Activated CD8-positive, alpha-beta memory T cell treated with anti-CD3 and anti-CD28 coated beads, Interleukin-2, amount 10 ng/mL, durations not matched to agents 7 days and 5 days (primary cell): ENCODE measurements around the gene CDH4. TPM values are rescaled to one million over a fixed set of nuclear protein-coding genes. Genes with fewer than 3 reads are reported as not detected.

Experiments used
- ATAC-seq: fragments of 150-1000 bp; cut with Tn5 transposase; one replicate; pipeline ENCODE4 v1.10.0; 2021; ENCODE audit warnings: moderate library complexity
- CTCF ChIA-PET: fragments of 350-600 bp; sonication (Branson Sonifier 250); formaldehyde crosslinking; loops from one replicate; lab custom pipeline; 2021; ENCODE audit warnings: antibody characterized with exemption; lab: Charles Lee
- DNase-seq: peaks from one replicate; pipeline ENCODE4 v3.0.0-alpha.2; 2020
- H3K27ac Mint-ChIP-seq: one replicate; pipeline ENCODE4 v1.8.0; 2021; ENCODE audit warnings: mild to moderate bottlenecking, mixed read lengths
- H3K27me3 Mint-ChIP-seq: one replicate; pipeline ENCODE4 v1.8.0; 2021; ENCODE audit warnings: mixed read lengths
- H3K36me3 Mint-ChIP-seq: one replicate; pipeline ENCODE4 v1.8.0; 2021; ENCODE audit warnings: mild to moderate bottlenecking, mixed read lengths
- H3K4me1 Mint-ChIP-seq: one replicate; pipeline ENCODE4 v1.8.0; 2021; ENCODE audit warnings: mixed read lengths
- H3K4me3 Mint-ChIP-seq: one replicate; pipeline ENCODE4 v1.8.0; 2021; ENCODE audit warnings: mild to moderate bottlenecking, moderate library complexity, mixed read lengths
- H3K9me3 Mint-ChIP-seq: one replicate; pipeline ENCODE4 v1.8.0; 2022; ENCODE audit warnings: low read depth, mixed read lengths
- total RNA-seq, 2 experiments: library from RNA; stranded (reverse); gene quantifications; one replicate each; pipeline ENCODE4 v1.2.3, GENCODE V29; 2021

The CDH4 gene
- total RNA-seq, 2 experiments from 2014 or later, result 0.02 TPM; not detected in 1

DNA sequence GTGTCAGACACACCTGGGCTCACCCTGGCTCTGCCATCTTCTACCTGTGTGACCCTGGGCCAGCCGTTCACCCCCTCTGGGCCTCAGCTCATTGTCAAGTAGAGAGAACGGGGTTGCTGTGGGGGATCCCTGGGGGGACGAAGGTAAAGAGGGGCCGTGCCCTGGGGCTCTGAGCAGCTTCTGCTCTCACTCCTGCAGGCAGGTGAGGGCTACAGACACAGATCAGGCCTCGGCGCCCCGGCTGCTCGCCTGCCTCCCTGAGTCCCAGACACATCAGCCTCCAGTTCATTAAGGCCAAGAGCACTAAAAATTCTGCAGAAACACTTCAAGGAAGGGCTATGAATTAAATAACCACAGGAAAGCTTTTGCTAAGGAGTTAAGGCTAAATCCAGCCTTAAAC, 394.4 kb downstream of the CDH4 start:
- CTCF ChIA-PET, result no interaction called here
- DNase-seq (no peak), ATAC-seq (no peak)
- no peaks in the 10 kb centered on the region for H3K36me3 Mint-ChIP-seq
- H3K9me3 Mint-ChIP-seq, result no peaks in the 10 kb centered on the region
- no peaks in the 10 kb centered on the region for H3K27me3 Mint-ChIP-seq
- H3K4me1 Mint-ChIP-seq, result peaks cover 3% of the 10 kb centered on the region
- no peak overlapping the region for H3K27ac Mint-ChIP-seq
- no peak overlapping the region for H3K4me3 Mint-ChIP-seq

DNA sequence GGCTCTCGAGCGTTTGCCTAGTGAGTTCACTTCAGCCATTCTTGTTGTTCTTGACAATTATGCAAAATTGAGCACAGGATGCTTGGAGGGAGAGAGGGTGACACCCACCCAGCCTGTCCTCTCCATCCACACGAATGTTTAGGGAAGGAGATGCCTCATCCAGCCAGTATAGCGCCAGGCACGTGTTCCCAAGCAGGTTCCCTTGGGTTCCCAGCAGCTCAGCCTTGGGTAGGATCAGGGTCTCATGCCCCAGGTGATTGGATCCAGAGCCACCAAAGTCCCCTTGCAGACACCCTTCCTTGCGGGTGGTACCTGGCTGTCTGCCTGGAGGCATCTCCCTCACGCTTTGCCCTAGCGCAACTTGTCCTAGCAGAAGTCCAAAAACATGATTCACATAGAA, 394.9 kb downstream of the CDH4 start:
- CTCF ChIA-PET, result no interaction called here
- no peak overlapping the region for H3K4me3 Mint-ChIP-seq
- peaks cover 3% of the 10 kb centered on the region for H3K4me1 Mint-ChIP-seq
- no peak for ATAC-seq
- no peak for DNase-seq
- H3K27me3 Mint-ChIP-seq, result no peaks in the 10 kb centered on the region
- no peaks in the 10 kb centered on the region for H3K9me3 Mint-ChIP-seq
- no peaks in the 10 kb centered on the region for H3K36me3 Mint-ChIP-seq
- no peak overlapping the region for H3K27ac Mint-ChIP-seq

DNA sequence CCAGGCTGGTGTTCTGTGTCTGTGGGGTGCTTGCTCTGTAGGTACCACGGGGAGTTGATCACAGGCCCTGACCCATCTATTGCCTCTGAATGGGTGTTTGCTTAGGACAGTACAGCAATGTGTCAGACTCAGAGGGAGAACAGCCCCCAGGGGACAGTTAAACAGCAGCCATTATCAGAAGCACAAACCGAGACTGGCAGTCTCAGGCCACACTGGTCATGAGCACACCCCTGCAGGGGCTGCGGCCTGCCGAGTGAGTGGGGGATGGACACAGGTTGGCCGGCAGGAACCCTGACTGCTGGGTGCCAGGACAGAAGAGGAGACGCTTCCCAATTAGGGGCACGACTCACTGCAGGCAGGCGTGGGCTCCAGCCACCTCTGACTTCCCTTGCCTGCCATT, 395.6 kb downstream of the CDH4 start:
- ATAC-seq, result no peak
- Mint-ChIP-seq H3K4me1 (peaks cover 3% of the 10 kb centered on the region), H3K9me3 (no peaks in the 10 kb centered on the region), H3K4me3 (no peak overlapping the region), H3K36me3 (no peaks in the 10 kb centered on the region), H3K27ac (no peak overlapping the region), H3K27me3 (no peaks in the 10 kb centered on the region)
- CTCF ChIA-PET, result no interaction called here
- DNase-seq, result no peak

DNA sequence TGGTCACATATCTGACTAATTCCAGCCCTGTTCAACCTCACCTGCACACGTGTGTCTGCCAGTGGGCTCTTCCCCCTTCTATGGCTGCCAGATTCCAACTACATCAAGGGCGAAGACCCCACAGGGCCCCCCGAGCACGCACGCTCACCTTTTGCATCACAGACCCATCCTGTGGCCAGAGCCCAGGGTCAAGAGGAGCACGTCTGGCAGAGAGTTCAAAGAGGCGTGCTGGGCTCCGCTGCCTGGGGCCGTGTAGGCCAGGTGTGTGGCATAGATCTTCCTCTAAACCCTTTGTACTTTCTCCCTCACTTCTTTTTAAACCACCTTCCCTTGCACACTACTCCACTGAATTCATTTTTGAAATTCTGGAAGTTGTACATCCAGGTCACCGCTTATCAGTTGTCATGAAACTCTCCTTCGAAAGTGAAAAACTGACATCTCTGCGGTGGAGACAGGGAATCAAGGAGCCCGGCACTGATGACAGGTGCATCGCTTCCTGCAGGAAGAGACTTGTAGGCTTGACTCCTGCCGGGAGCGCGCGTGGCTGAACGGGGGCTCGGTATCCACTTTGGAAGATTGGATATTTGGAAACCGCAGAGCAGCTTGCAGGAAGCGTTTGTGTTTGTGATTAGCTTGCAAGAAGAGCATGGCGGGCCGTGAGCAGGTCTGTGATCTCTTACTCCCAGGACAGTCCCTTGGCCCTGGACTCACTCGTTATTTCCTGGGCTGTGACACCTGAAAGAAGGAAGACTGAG, 397.2 kb downstream of the CDH4 start:
- ATAC-seq, result no peak
- no peaks in the 10 kb centered on the region for H3K27me3 Mint-ChIP-seq
- no peak overlapping the region for H3K27ac Mint-ChIP-seq
- DNase-seq, result no peak
- no peaks in the 10 kb centered on the region for H3K4me1 Mint-ChIP-seq
- H3K36me3 Mint-ChIP-seq, result no peaks in the 10 kb centered on the region
- CTCF ChIA-PET, result no interaction called here
- no peaks in the 10 kb centered on the region for H3K9me3 Mint-ChIP-seq
- no peak overlapping the region for H3K4me3 Mint-ChIP-seq

DNA sequence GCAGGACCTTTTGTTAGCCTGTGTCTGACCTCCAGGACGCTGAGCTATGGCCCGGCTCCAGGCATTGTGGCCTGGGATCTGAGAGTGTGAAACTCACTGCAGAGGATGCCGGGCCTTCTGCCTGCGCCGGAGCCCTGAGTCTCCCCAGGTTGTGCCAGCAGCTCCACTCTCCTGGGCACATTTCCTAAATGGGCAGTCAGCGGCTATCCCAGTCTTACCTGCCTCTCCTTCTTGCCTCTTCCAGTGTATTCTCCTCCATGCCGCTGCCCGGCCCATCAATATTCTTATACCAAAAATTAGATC, 397.8 kb downstream of the CDH4 start:
- Mint-ChIP-seq H3K36me3 (no peaks in the 10 kb centered on the region), H3K9me3 (no peaks in the 10 kb centered on the region), H3K27me3 (no peaks in the 10 kb centered on the region), H3K4me1 (no peaks in the 10 kb centered on the region), H3K27ac (no peak overlapping the region), H3K4me3 (no peak overlapping the region)
- DNase-seq (no peak), ATAC-seq (no peak)
- CTCF ChIA-PET, result no interaction called here

DNA sequence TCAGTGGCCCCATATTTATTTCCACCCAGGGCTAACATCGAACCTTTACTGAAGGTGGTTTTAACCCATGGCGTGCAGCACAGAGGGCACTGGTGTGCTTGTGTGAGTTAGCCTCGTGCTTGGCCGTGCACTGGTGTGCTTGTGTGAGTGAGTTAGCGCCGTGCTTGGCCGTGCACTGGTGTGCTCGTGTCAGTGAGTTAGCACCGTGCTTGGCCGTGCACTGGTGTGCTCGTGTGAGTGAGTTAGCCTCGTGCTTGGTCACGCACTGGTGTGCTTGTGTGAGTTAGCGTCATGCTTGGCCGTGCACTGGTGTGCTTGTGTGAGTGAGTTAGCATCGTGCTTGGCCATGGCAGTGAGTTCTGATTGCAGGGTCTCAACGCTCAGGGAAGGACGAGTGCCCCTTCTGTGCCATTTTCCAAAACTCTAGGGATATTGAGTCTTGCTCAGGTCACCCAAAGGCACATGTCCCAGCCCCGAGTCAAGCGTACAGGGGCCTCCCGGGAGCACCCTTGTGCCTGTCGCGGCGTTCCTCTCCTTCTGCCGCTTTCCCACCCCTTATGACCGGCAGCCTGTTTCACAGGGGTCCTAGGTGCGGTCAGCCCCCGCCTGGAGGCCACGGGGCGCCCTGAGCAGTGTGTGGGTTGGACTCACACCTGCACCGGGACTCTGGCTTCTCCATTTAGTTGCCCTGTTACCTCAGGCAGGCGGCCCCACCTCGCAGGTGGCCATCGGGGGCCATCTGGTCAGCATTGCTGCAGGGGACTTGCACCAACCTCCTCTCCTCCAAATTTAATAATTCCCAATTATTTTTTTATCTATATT, 399.1 kb downstream of the CDH4 start:
- no peaks in the 10 kb centered on the region for H3K36me3 Mint-ChIP-seq
- no peak for ATAC-seq
- CTCF ChIA-PET, result no interaction called here

DNA sequence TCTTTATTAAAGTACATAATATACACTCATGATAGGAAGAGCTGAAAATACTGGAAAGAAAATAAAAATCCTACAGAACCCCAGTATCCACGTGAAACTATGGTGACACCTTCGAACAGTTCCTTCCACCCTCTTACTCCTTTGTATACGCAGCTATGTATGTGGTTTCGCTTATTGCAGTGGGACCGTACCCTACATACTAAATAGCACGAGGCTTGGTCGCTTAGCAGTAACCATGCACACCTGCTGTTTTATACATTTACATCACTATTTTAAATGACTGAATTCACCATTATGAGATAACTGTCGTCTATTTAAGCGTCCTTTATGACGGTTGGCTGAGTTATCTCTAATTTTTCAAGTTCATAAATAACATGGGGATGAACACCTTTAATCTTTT, 400.1 kb downstream of the CDH4 start:
- ATAC-seq (no peak), DNase-seq (no peak)
- H3K27ac Mint-ChIP-seq, result no peak overlapping the region
- no peaks in the 10 kb centered on the region for H3K36me3 Mint-ChIP-seq
- no peaks in the 10 kb centered on the region for H3K27me3 Mint-ChIP-seq
- no peaks in the 10 kb centered on the region for H3K4me1 Mint-ChIP-seq
- no peaks in the 10 kb centered on the region for H3K9me3 Mint-ChIP-seq
- no peak overlapping the region for H3K4me3 Mint-ChIP-seq
- CTCF ChIA-PET, result no interaction called here

More for the DNA sequence above, 399.1 kb downstream of the CDH4 start:
- no peak for DNase-seq
- Mint-ChIP-seq H3K4me1 (no peaks in the 10 kb centered on the region), H3K27me3 (no peaks in the 10 kb centered on the region), H3K27ac (no peak overlapping the region), H3K4me3 (no peak overlapping the region), H3K9me3 (no peaks in the 10 kb centered on the region)

DNA sequence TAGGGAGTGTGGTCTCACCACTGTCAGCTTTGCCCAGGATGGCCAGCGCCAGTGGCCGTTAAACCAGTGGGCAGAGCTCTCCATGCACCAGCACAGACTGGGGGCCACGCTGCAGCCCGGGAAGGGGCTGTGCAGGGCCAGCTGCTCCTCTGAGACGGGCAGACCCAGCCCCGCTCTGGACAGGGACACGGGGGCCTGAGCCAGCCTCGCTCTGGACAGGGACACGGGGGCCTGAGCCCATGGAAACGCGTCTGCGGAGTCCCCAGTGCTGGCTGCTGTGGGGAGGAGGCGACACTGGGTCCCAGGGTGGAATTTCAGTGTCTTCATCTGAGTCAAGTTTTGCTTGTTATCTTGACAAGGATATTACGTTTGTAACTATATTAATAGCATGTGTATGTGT, 402.7 kb downstream of the CDH4 start:
- no peak overlapping the region for H3K4me3 Mint-ChIP-seq
- no peak overlapping the region for H3K27ac Mint-ChIP-seq
- CTCF ChIA-PET, result no interaction called here
- no peaks in the 10 kb centered on the region for H3K9me3 Mint-ChIP-seq
- ATAC-seq (no peak), DNase-seq (no peak)
- H3K27me3 Mint-ChIP-seq, result no peaks in the 10 kb centered on the region
- no peaks in the 10 kb centered on the region for H3K36me3 Mint-ChIP-seq
- no peaks in the 10 kb centered on the region for H3K4me1 Mint-ChIP-seq

DNA sequence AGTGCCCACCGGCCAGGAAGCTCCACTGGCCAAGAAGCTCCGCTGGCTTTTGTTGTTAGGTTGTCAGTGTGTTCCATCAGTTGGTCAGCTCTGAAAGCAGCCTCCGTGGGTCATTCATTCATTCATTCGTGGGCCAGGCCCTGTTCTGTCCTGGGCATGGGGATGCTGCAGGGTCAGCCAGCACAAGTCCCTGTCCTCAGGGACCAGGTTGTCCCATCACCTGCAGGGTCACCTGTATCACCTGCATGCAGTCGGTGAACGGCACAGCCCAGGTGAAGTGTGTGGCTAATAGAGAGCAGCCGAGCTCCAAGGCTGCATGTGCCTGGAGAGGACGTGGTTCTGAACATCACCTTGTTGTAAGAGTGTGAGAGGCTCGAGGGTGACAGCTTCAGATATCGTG, 403.5 kb downstream of the CDH4 start:
- Mint-ChIP-seq H3K27me3 (no peaks in the 10 kb centered on the region), H3K36me3 (no peaks in the 10 kb centered on the region), H3K4me1 (no peaks in the 10 kb centered on the region), H3K9me3 (no peaks in the 10 kb centered on the region), H3K4me3 (no peak overlapping the region), H3K27ac (no peak overlapping the region)
- CTCF ChIA-PET, result no interaction called here
- DNase-seq, result no peak
- ATAC-seq, result no peak

DNA sequence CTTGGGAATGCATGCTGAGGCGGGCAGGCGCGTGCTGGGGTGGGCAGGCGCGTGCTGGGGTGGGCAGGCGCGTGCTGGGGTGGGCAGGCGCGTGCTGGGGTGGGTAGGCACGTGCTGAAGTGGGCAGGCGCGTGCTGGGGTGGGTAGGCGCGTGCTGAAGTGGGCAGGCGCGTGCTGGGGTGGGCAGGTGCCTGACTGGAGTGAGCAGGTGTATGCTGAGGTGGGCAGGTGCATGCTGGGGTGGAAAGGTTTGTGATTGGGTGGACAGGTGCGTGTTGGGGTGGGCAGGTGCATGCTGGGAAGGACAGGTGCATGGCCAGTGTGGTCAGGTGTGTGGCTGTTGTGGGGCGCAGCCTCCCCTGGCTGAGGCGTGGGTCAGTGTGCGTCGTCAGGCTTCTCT, 404.1 kb downstream of the CDH4 start:
- DNase-seq, result no peak
- Mint-ChIP-seq H3K4me3 (no peak overlapping the region), H3K27me3 (no peaks in the 10 kb centered on the region), H3K9me3 (no peaks in the 10 kb centered on the region), H3K4me1 (no peaks in the 10 kb centered on the region), H3K36me3 (no peaks in the 10 kb centered on the region), H3K27ac (no peak overlapping the region)
- CTCF ChIA-PET, result no interaction called here
- no peak for ATAC-seq

DNA sequence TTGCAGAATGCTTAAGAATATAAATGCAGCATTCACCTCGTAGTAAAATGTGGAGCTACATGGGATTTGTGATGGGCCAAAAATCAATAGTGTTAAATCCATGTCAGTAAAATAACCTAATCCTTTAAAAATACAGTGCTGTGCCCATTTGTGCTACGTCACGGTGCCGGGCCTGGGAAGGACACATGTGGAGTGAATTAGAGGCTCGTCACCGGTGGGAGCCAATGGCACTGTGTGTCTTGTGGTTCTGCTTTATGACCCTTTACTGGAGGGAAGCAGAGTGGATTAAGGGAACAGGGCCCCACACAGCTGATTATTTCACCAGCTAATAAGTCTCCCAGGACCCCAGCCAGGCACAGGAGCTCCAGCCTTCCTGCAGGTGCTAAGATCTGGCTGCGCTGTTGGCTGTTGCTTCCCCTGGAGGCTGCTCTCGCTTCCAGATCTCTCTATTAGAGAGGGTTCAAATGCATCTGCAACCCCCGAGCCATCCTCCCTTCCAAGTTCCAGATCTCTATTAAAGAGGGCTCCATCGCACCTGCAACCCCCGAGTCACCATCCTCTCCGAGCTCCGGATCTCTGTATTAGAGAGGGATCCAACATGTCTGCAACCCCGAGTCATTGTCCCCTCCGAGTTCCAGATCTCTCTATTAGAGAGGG, 405.8 kb downstream of the CDH4 start:
- H3K9me3 Mint-ChIP-seq, result no peaks in the 10 kb centered on the region
- no peak for DNase-seq
- H3K27ac Mint-ChIP-seq, result no peak overlapping the region

DNA sequence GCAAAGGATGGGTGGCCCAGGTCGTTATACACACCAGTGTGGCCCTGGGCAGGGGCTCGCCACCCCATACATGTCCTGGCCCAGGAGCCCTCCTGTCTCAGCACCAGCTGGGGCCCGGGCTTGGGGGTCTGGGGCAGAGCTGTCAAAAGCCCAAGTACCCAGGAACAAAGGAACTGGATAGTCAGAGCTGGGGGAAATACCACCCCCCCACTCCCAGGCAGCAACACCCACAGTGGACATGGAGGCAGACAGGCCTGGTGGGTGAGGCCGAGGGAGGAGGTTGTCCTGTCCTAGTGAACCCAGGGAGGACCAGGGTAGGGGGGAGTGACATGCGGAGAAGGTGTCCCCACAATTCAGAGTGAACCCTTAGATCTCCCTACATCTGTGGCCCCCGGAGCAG, 406.5 kb downstream of the CDH4 start:
- Mint-ChIP-seq H3K27me3 (no peaks in the 10 kb centered on the region), H3K4me3 (no peak overlapping the region), H3K36me3 (no peaks in the 10 kb centered on the region), H3K27ac (no peak overlapping the region), H3K9me3 (no peaks in the 10 kb centered on the region), H3K4me1 (no peaks in the 10 kb centered on the region)
- DNase-seq (no peak), ATAC-seq (no peak)
- CTCF ChIA-PET, result no interaction called here

More for the DNA sequence above, 405.8 kb downstream of the CDH4 start:
- Mint-ChIP-seq H3K4me1 (no peaks in the 10 kb centered on the region), H3K27me3 (no peaks in the 10 kb centered on the region), H3K36me3 (no peaks in the 10 kb centered on the region), H3K4me3 (no peak overlapping the region)
- CTCF ChIA-PET, result no interaction called here
- no peak for ATAC-seq

DNA sequence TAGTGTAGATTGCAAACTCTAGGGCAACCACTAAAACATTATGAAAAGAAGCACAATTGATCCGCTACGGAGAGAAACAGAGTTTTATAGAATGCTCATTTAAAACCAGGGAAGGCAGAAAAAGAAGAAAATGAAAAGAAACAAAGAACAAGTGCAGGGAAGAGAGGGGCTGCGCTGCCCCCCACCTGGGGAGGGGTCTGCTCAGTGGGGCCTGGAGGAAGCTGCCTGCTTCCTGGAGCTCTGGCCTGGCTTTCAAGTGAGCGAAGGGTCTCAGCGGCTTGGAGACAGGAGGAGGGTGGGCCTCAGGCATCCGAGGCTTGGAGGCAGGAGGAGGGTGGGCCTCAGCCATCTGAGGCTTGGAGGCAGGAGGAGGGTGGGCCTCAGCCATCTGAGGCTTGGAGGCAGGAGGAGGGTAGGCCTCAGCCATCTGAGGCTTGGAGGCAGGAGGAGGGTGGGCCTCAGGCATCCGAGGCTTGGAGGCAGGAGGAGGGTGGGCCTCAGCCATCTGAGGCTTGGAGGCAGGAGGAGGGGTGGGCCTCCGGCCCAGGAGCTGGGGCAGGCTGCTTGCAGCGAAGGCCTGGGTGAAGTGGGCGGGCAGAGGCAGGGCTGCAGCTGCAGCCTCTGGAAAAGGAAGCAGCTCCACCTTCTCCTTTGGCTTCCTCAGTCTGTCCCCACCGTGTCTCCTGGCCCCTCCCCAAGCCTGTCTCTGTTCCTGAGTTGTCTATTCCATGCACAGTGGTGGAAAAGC, 407.4 kb downstream of the CDH4 start:
- no peak overlapping the region for H3K4me3 Mint-ChIP-seq
- H3K27ac Mint-ChIP-seq, result no peak overlapping the region
- no peaks in the 10 kb centered on the region for H3K4me1 Mint-ChIP-seq
- H3K27me3 Mint-ChIP-seq, result no peaks in the 10 kb centered on the region
- no peak for ATAC-seq
- H3K36me3 Mint-ChIP-seq, result no peaks in the 10 kb centered on the region
- no peak for DNase-seq
- CTCF ChIA-PET, result no interaction called here
- H3K9me3 Mint-ChIP-seq, result no peaks in the 10 kb centered on the region
